K562 (cell line): Measurements from ENCODE around the gene RNU1-2. TPM values are rescaled to one million over a fixed set of nuclear protein-coding genes. Genes with fewer than 3 reads are reported as not detected.

Experiments used
- ATAC-seq: fragments of 200-7000 bp; cut with Tn5 transposase; 3 replicates; pipeline ENCODE4 v1.9.1; 2020; ENCODE audit warnings: moderate library complexity
- BruUV-seq: library from RNA; stranded (reverse); fragments of 400-500 nt; replicated peaks from 2 replicates; lab custom pipeline; 2021; lab: Mats Ljungman, UMichigan
- CTCF ChIA-PET: fragments of 300-600 bp; formaldehyde crosslinking; extraction: SDS; loops from one replicate; lab custom pipeline; 2021; ENCODE audit warnings: low intra/inter-chr PET ratio; lab: Yijun Ruan, JAX
- POLR2A ChIA-PET: fragments of 300-600, 350-650 bp; sonication (Branson Sonifier 250); formaldehyde crosslinking; extraction: SDS; loops from one replicate; lab custom pipeline; 2021; ENCODE audit warnings: antibody characterized with exemption, inconsistent platforms; lab: Yijun Ruan, JAX
- DNase-seq, 4 experiments: peaks; one replicate each; pipeline versions ENCODE4 v3.0.0 to v3.0.0-alpha.2; 2011 to 2018; ENCODE audit warnings: low spot score in 3 of 4, mixed read lengths in 3 of 4; ENCODE audit errors: extremely low read depth in 1 of 4
- FAIRE-seq: peaks from 2 replicates; lab custom pipeline; 2011; peaks lifted over from hg19 to GRCh38; lab: Jason Lieb, UNC
- H2AFZ ChIP-seq: 2 replicates; pipeline ENCODE4 v1.6.0; 2011; ENCODE audit warnings: low read depth, low read length, control low read depth, inconsistent platforms
- H3K27ac ChIP-seq: fragments of 200-600 bp; 3 replicates; pipeline ENCODE4 v1.8.0; 2011; ENCODE audit warnings: low read depth, mild to moderate bottlenecking, control low read depth, inconsistent platforms, low read length, moderate library complexity, mixed read lengths; ENCODE audit errors: extremely low read depth
- H3K27me3 ChIP-seq, 2 experiments: fragments of 300-600 bp in 1 of 2; 2 replicates in 1 of 2; 3 replicates in 1 of 2; pipeline versions ENCODE4 v1.6.0 to v1.8.0; 2011; ENCODE audit warnings: inconsistent platforms in 2 of 2, low read length in 2 of 2, mild to moderate bottlenecking in 1 of 2, mixed read lengths in 1 of 2, moderate library complexity in 1 of 2; ENCODE audit not compliant: control insufficient read depth in 2 of 2, insufficient read depth in 2 of 2
- H3K36me3 ChIP-seq: fragments of 300-600 bp; 3 replicates; pipeline ENCODE4 v1.8.0; 2011; ENCODE audit warnings: mild to moderate bottlenecking, low read length, inconsistent platforms; ENCODE audit not compliant: control insufficient read depth, insufficient read depth
- H3K4me1 ChIP-seq, 2 experiments: fragments of 200-600 bp in 1 of 2; replicated peaks in 1 of 2; 2 replicates in 1 of 2; 3 replicates in 1 of 2; pipeline versions ENCODE4 v1.5.1 to v1.8.0; 2011; ENCODE audit warnings: inconsistent platforms in 2 of 2, low read length in 2 of 2, mild to moderate bottlenecking in 1 of 2, mixed read lengths in 1 of 2, moderate library complexity in 1 of 2; ENCODE audit not compliant: control insufficient read depth in 2 of 2, insufficient read depth in 2 of 2
- H3K4me2 ChIP-seq: 2 replicates; pipeline ENCODE4 v1.6.1; 2011; ENCODE audit warnings: low read length, control low read depth, inconsistent platforms, mixed read lengths; ENCODE audit not compliant: insufficient read depth
- H3K4me3 ChIP-seq: fragments of 200-600 bp; sonication (generic), shearing (Covaris generic); 2 replicates; pipeline ENCODE4 v1.5.1; 2016; ENCODE audit warnings: control low read depth, inconsistent platforms
- H3K79me2 ChIP-seq: fragments of 200-600 bp; 3 replicates; pipeline ENCODE4 v1.8.0; 2011; ENCODE audit warnings: low read length, inconsistent platforms; ENCODE audit not compliant: control insufficient read depth, insufficient read depth
- H3K9ac ChIP-seq, 2 experiments: 2 replicates each; pipeline versions ENCODE4 v1.6.0 to v1.6.1; 2011; ENCODE audit warnings: low read depth in 2 of 2, low read length in 2 of 2, control low read depth in 1 of 2, inconsistent platforms in 1 of 2, mild to moderate bottlenecking in 1 of 2, mixed read lengths in 1 of 2; ENCODE audit not compliant: insufficient read depth in 1 of 2
- H3K9me1 ChIP-seq: one replicate; pipeline ENCODE4 v1.6.0; 2011; ENCODE audit warnings: inconsistent platforms, mild to moderate bottlenecking, low read length, moderate library complexity; ENCODE audit not compliant: control insufficient read depth, insufficient read depth
- H3K9me3 ChIP-seq: replicated peaks from 2 replicates; pipeline ENCODE4 v1.5.1; 2011; ENCODE audit warnings: low read depth, low read length, inconsistent platforms; ENCODE audit not compliant: control insufficient read depth, insufficient read depth
- H4K20me1 ChIP-seq: replicated peaks from 2 replicates; pipeline ENCODE4 v1.6.1; 2011; ENCODE audit warnings: low read length, inconsistent platforms, mixed read lengths; ENCODE audit not compliant: control insufficient read depth, insufficient read depth
- BCOR ChIP-seq: fragments of 450-650 bp; IDR thresholded peaks from 2 replicates; pipeline ENCODE4 v1.6.1; 2016
- C11orf30 ChIP-seq: fragments of 450-650 bp; IDR thresholded peaks from 2 replicates; pipeline ENCODE4 v1.6.1; 2016; ENCODE audit warnings: low read depth, mild to moderate bottlenecking
- CBX8 ChIP-seq: fragments of 200-600 bp; sonication (generic); IDR thresholded peaks from 2 replicates; pipeline ENCODE4 v1.6.1; 2012; ENCODE audit warnings: borderline replicate concordance, mixed run types, low read depth, mild to moderate bottlenecking, moderate library complexity, mixed read lengths, low read length, control low read depth, inconsistent platforms; ENCODE audit not compliant: poor library complexity, severe bottlenecking; ENCODE audit errors: extremely low read depth
- CHCHD3 ChIP-seq: fragments of 250-450 bp; sonication (Bioruptor Pico); IDR thresholded peaks from 2 replicates; pipeline ENCODE4 v2.1.2; 2022; ENCODE audit warnings: mild to moderate bottlenecking
- CTCF ChIP-seq, 3 experiments: IDR thresholded peaks in 2 of 3; conservative IDR thresholded peaks in 1 of 3; 2 replicates each; pipeline ENCODE4 v1.5.1; 2011 to 2012; ENCODE audit warnings: low read length in 3 of 3, mild to moderate bottlenecking in 3 of 3, control low read depth in 2 of 3, improper control_type of control experiment in 1 of 3, inconsistent platforms in 1 of 3, low read depth in 1 of 3, mixed read lengths in 1 of 3, moderate library complexity in 1 of 3; ENCODE audit not compliant: insufficient read depth in 2 of 3
- GMEB1 ChIP-seq: fragments of 250-450 bp; sonication (Bioruptor Pico); IDR thresholded peaks from 2 replicates; pipeline ENCODE4 v1.4.0; 2020; ENCODE audit warnings: mild to moderate bottlenecking
- HEY1 ChIP-seq: fragments of 250-450 bp; sonication (Bioruptor Pico); IDR thresholded peaks from 2 replicates; pipeline ENCODE4 v1.5.0; 2020; ENCODE audit warnings: mild to moderate bottlenecking, moderate library complexity, borderline replicate concordance
- HNRNPH1 ChIP-seq: fragments of 200-400 bp; formaldehyde crosslinking; optimal IDR thresholded peaks from 2 replicates; pipeline ENCODE3; 2017; ENCODE audit warnings: low read depth, mild to moderate bottlenecking, low read length, moderate library complexity
- NFATC3 ChIP-seq: fragments of 450-650 bp; IDR thresholded peaks from 2 replicates; pipeline ENCODE4 v1.6.1; 2017; ENCODE audit warnings: mild to moderate bottlenecking
- RAD21 ChIP-seq, 2 experiments: fragments of 250-450 bp in 1 of 2; fragments of 450-650 bp in 1 of 2; sonication (Bioruptor Pico) in 1 of 2; formaldehyde crosslinking in 1 of 2; IDR thresholded peaks in 1 of 2; conservative IDR thresholded peaks in 1 of 2; 2 replicates each; pipeline versions ENCODE4 v1.4.0 to v1.8.0; 2020 to 2022; ENCODE audit warnings: mild to moderate bottlenecking in 2 of 2, moderate library complexity in 1 of 2
- RAD51 ChIP-seq: fragments of 450-650 bp; IDR thresholded peaks from 2 replicates; pipeline ENCODE4 v1.7.1; 2016; ENCODE audit warnings: low read depth, mild to moderate bottlenecking, borderline replicate concordance
- SIN3B ChIP-seq: fragments of 450-650 bp; IDR thresholded peaks from 2 replicates; pipeline ENCODE4 v1.6.1; 2017; ENCODE audit warnings: low read depth, mild to moderate bottlenecking, moderate library complexity
- SMC3 ChIP-seq: conservative IDR thresholded peaks from 2 replicates; pipeline ENCODE4 v1.6.1; 2011; ENCODE audit warnings: low read depth, low read length, improper control_type of control experiment; ENCODE audit not compliant: insufficient read depth
- SPI1 ChIP-seq: IDR thresholded peaks from 2 replicates; pipeline ENCODE4 v1.6.1; 2011; ENCODE audit warnings: low read depth, low read length, control low read depth, borderline replicate concordance
- SUPT5H ChIP-seq: fragments of 450-650 bp; IDR thresholded peaks from 2 replicates; pipeline ENCODE4 v1.6.1; 2016
- ZBTB8A ChIP-seq: fragments of 450-650 bp; IDR thresholded peaks from 2 replicates; pipeline ENCODE4 v1.6.1; 2018; ENCODE audit warnings: mild to moderate bottlenecking, moderate library complexity; ENCODE audit not compliant: partially characterized antibody
- ZNF384 ChIP-seq: IDR thresholded peaks from 2 replicates; pipeline ENCODE4 v1.6.1; 2012; ENCODE audit warnings: low read depth, low read length, improper control_type of control experiment
- ZNF589 ChIP-seq: fragments of 200-800 bp; sonication (Bioruptor generic); IDR thresholded peaks from 2 replicates; pipeline ENCODE4 v1.6.1; 2016; ENCODE audit warnings: low read depth, missing genetic modification characterization, missing compliant biosample characterization
- WGBS: fragments of 100-300 bp; shearing (Covaris generic); methylation state at CpG from one replicate; pipeline ENCODE4 v1.1.6; 2016; ENCODE audit warnings: low coverage, mixed read lengths; ENCODE audit not compliant: insufficient coverage; ENCODE audit errors: missing lambda C conversion rate; 5-methylcytosine and 5-hydroxymethylcytosine counted together
- in situ Hi-C: fragments of 300-500 bp; cut with MboI; formaldehyde crosslinking; loops from 4 replicates; pipeline ENCODE4 v1.15.0; 2018; ENCODE audit warnings: inconsistent platforms, mixed read lengths
- intact Hi-C: fragments of 100-400 bp; cut with micrococcal nuclease; formaldehyde crosslinking; loops from 2 replicates; pipeline ENCODE4 v1.14.2; 2022
- polyA plus RNA-seq, 8 experiments: library from polyadenylated mRNA; depleted of rRNA in 4 of 8; stranded (reverse) in 5 of 8; unstranded in 3 of 8; fragments of >200 nt; fragmentation: Nextera tagmentation in 2 of 8; fragmentation: Illumina TruSeq in 1 of 8; extraction: Ambion mirVana in 2 of 8; extraction: Trizol in 1 of 8; gene quantifications; 2 replicates each; pipeline versions ENCODE4 v1.2.1 to v1.2.3, GENCODE V29; 2011 to 2014; ENCODE audit warnings: inconsistent platforms in 1 of 8, missing spikeins in 1 of 8
- total RNA-seq, 7 experiments: library from RNA; depleted of rRNA in 6 of 7; stranded (reverse); fragments of >200 nt in 6 of 7; fragmentation: Illumina TruSeq in 2 of 7; extraction: Trizol in 2 of 7; gene quantifications; 2 replicates each; pipeline versions ENCODE4 v1.2.1 to v1.2.3, GENCODE V29; 2011 to 2021; ENCODE audit warnings: low replicate concordance in 1 of 7
- TF ChIP-seq, protein P1 (sequence below): sonication (generic); formaldehyde crosslinking; IDR thresholded peaks from 2 replicates; pipeline ENCODE4 v1.8.0; 2022; ENCODE audit warnings: missing genetic modification reagents, mild to moderate bottlenecking, moderate library complexity, borderline replicate concordance

RNU1-2 gene
- total and polyA plus RNA-seq, 9 of the 15 experiments (the other 6 are each of a cell fraction or from before 2014, with no cell fraction given), result under 0.01 to 32,823 (median 2,538) TPM; not detected in 4

DNA sequence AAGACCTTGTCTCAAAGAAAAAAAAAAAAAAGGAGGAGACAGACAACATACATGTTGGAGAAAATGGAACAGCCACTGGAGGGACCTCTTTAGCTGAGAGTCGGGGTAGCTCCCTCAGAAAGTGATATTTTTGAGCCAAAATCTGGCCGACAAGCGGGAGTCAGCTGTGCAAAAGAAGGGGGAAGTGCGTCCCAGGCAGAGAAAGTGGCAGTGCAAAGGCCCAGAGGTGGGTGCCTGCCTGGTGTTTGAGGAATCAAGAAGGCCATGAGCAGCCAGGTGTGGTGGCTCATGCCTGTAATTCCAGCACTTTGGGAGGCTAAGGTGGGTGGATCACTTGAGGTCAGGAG lies 19.8 kb downstream of the RNU1-2 start:
- Histone ChIP-seq H3K27me3 (no peaks in the 10 kb centered on the region), H3K36me3 (no peaks in the 10 kb centered on the region), H3K9me1 (no peaks in the 10 kb centered on the region), H3K4me2 (no peak overlapping the region), H3K79me2 (no peaks in the 10 kb centered on the region), H3K4me3 (no peak overlapping the region), H3K9me3 (no peaks in the 10 kb centered on the region), H3K4me1 (peaks cover 3 to 21% of the 10 kb centered on the region in 2 experiments; a peak in 3 of 5 replicates), H2AFZ (no peak overlapping the region), H3K27ac (no peak overlapping the region), H4K20me1 (no peaks in the 10 kb centered on the region), H3K9ac (no peak overlapping the region)
- 38% methylated on average over 4 of the region's 4 CpGs for WGBS
- ChIA-PET CTCF (interaction anchor here (0.6 kb wide), 1 partner anchor 129 kb away, joined by 3 read pairs; no protein-coding TSS in a partner anchor), POLR2A (interaction anchor here (1.1 to 3.4 kb wide), 2 partner anchors 10 to 23 kb away, joined by 4 to 33 read pairs; no protein-coding TSS in a partner anchor)
- peak in 1 of 4 experiments; percentile 47 for DNase-seq
- in situ Hi-C loops (loop anchor here (25.0 kb wide), 1 partner anchor 303 kb away; the partner anchor contains the start of gene NBPF1), intact Hi-C loops (no loop called here)
- ATAC-seq, result 0 out of 3 replicates have a peak, but pooled peaks have one; percentile 3
- FAIRE-seq, result no peak
- BruUV-seq, result no TSS peak
- TF ChIP-seq RAD51, result no peak
- TF ChIP-seq CBX8, result no peak
- TF ChIP-seq HEY1 (CRISPR knock-in tag), result no peak
- TF ChIP-seq SIN3B, result no peak
- TF ChIP-seq, protein P1, sequence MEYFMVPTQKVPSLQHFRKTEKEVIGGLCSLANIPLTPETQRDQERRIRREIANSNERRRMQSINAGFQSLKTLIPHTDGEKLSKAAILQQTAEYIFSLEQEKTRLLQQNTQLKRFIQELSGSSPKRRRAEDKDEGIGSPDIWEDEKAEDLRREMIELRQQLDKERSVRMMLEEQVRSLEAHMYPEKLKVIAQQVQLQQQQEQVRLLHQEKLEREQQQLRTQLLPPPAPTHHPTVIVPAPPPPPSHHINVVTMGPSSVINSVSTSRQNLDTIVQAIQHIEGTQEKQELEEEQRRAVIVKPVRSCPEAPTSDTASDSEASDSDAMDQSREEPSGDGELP (CRISPR knock-in tag), result 0 out of 2 replicates have a peak, but pooled peaks have one; percentile 50
- no peak for TF ChIP-seq GMEB1 (CRISPR knock-in tag)
- no peak for TF ChIP-seq SUPT5H
- peak; percentile 66; the same call in 1 of the 2 replicates for TF ChIP-seq SPI1
- TF ChIP-seq NFATC3, result no peak
- 0 out of 2 replicates have a peak, but pooled peaks have one; percentile 18 for TF ChIP-seq SMC3
- TF ChIP-seq C11orf30, result no peak
- TF ChIP-seq ZBTB8A, result no peak
- TF ChIP-seq CTCF (IDR thresholded peaks at IDR 0.05 in 2 of 3, conservative IDR thresholded peaks at IDR 0.05 in 1 of 3; ENCODE audit: insufficient read depth in 2 of 3, low read depth in 1 of 3, low read length in 3 of 3), result peak; percentile 35 to 54 (median 39); a peak in 3 of 6 replicates
- no peak for TF ChIP-seq HNRNPH1
- no peak for TF ChIP-seq CHCHD3 (CRISPR knock-in tag)
- TF ChIP-seq ZNF589 (CRISPR knock-in tag), result no peak
- peak; percentile 27; the same call in 1 of the 2 replicates for TF ChIP-seq BCOR
- TF ChIP-seq ZNF384, result peak; percentile 88
- TF ChIP-seq RAD21 (CRISPR knock-in tag; conservative IDR thresholded peaks at IDR 0.05 in 1 of 2, IDR thresholded peaks at IDR 0.05 in 1 of 2), result peak in 1 of 2 experiments; percentile 16; a peak in 1 of 4 replicates
